Measurements from ENCODE around the gene TMEM80. TPM values are rescaled to one million over a fixed set of nuclear protein-coding genes. Genes with fewer than 3 reads are reported as not detected.

The TMEM80 gene
- total RNA-seq, 6 experiments from 2014 or later, result 16.9 to 24.5 (median 19.3) TPM

GRCh38 chr11:673866-674265 is 21.8 kb upstream of the TMEM80 start:
- no peak overlapping the region for H3K27ac Mint-ChIP-seq
- DNase-seq, result no peak
- H3K4me3 Mint-ChIP-seq, result no peak overlapping the region
- H3K4me1 Mint-ChIP-seq (ENCODE audit: low read depth), result no peaks in the 10 kb centered on the region
- TF ChIP-seq CTCF (IDR thresholded peaks at IDR 0.05), result no peak
- H3K36me3 Mint-ChIP-seq (ENCODE audit: low read depth), result peaks cover 16% of the 10 kb centered on the region
- no peaks in the 10 kb centered on the region for H3K9me3 Mint-ChIP-seq
- H3K27me3 Mint-ChIP-seq (ENCODE audit: insufficient read depth), result no peaks in the 10 kb centered on the region; the same call in 1 of the 2 replicates

GRCh38 chr11:674406-674805 is 21.2 kb upstream of the TMEM80 start:
- DNase-seq, result no peak
- Mint-ChIP-seq H3K27ac (no peak overlapping the region), H3K4me1 (ENCODE audit: low read depth) (no peaks in the 10 kb centered on the region), H3K27me3 (ENCODE audit: insufficient read depth) (no peaks in the 10 kb centered on the region; the same call in 1 of the 2 replicates), H3K9me3 (no peaks in the 10 kb centered on the region), H3K4me3 (no peak overlapping the region), H3K36me3 (ENCODE audit: low read depth) (peaks cover 16% of the 10 kb centered on the region)
- no peak for TF ChIP-seq CTCF (IDR thresholded peaks at IDR 0.05)

- Mint-ChIP-seq H3K4me3 (no peak overlapping the region), H3K9me3 (no peaks in the 10 kb centered on the region), H3K27ac (no peak overlapping the region), H3K36me3 (ENCODE audit: low read depth) (peaks cover 20% of the 10 kb centered on the region), H3K4me1 (ENCODE audit: low read depth) (no peaks in the 10 kb centered on the region), H3K27me3 (ENCODE audit: insufficient read depth) (no peaks in the 10 kb centered on the region; the same call in 1 of the 2 replicates)
- no peak for DNase-seq
- TF ChIP-seq CTCF (IDR thresholded peaks at IDR 0.05), result no peak
Measured at GRCh38 chr11:678297-678696, 17.3 kb upstream of the TMEM80 start.

GRCh38 chr11:679271-680207 is 16.1 kb upstream of the TMEM80 start:
- H3K9me3 Mint-ChIP-seq, result no peaks in the 10 kb centered on the region
- TF ChIP-seq CTCF (IDR thresholded peaks at IDR 0.05), result no peak

GRCh38 chr11:680476-680875 is 15.1 kb upstream of the TMEM80 start:
- Mint-ChIP-seq H3K4me1 (ENCODE audit: low read depth) (no peaks in the 10 kb centered on the region), H3K27me3 (ENCODE audit: insufficient read depth) (no peaks in the 10 kb centered on the region; the same call in 1 of the 2 replicates), H3K4me3 (no peak overlapping the region), H3K27ac (no peak overlapping the region), H3K9me3 (no peaks in the 10 kb centered on the region), H3K36me3 (ENCODE audit: low read depth) (peaks cover 27% of the 10 kb centered on the region)
- no peak for DNase-seq
- no peak for TF ChIP-seq CTCF (IDR thresholded peaks at IDR 0.05)

More at GRCh38 chr11:679271-680207, 16.1 kb upstream of the TMEM80 start:
- Mint-ChIP-seq H3K36me3 (ENCODE audit: low read depth) (peaks cover 26% of the 10 kb centered on the region), H3K27ac (no peak overlapping the region), H3K4me3 (no peak overlapping the region), H3K27me3 (ENCODE audit: insufficient read depth) (no peaks in the 10 kb centered on the region; the same call in 1 of the 2 replicates), H3K4me1 (ENCODE audit: low read depth) (no peaks in the 10 kb centered on the region)
- no peak for DNase-seq
